Gastrocnemius medialis (tissue), 4 donors: ENCODE results near the gene CBFA2T2. TPM values are rescaled to one million over a fixed set of nuclear protein-coding genes. Genes with fewer than 3 reads are reported as not detected.

Experiments
- ATAC-seq, 2 donors: fragments of 150-250 bp; one replicate each; pipeline ENCODE4 v1.9.1; 2016
- DNase-seq, 2 donors: peaks; one replicate each; pipeline ENCODE4 v3.0.0-alpha.2; 2019
- H3K27ac ChIP-seq, 4 donors: fragments of 200-600 bp; sonication (generic); 1 replicate in 1 of 4; 2 replicates in 3 of 4; pipeline ENCODE4 v1.5.1; 2016 to 2018; ENCODE audit warnings: mild to moderate bottlenecking in 2 of 4, moderate library complexity in 1 of 4
- H3K27me3 ChIP-seq, 3 donors: fragments of 200-600 bp; sonication (generic) in 2 of 3; 1 replicate in 1 of 3; 2 replicates in 2 of 3; pipeline versions ENCODE4 v1.5.1 to v1.6.0; 2016 to 2019; ENCODE audit warnings: mild to moderate bottlenecking in 1 of 3, moderate library complexity in 1 of 3
- H3K36me3 ChIP-seq, 2 donors: fragments of 200-600 bp; sonication (generic) in 1 of 2; one replicate each; pipeline ENCODE4 v1.5.1; 2017 to 2018
- H3K4me1 ChIP-seq, 2 donors: fragments of 200-600 bp; sonication (generic) in 1 of 2; one replicate each; pipeline ENCODE4 v1.5.1; 2016 to 2017; ENCODE audit warnings: mild to moderate bottlenecking in 2 of 2
- H3K4me3 ChIP-seq, 4 donors: fragments of 200-600 bp; sonication (generic) in 3 of 4; 1 replicate in 1 of 4; 2 replicates in 3 of 4; pipeline ENCODE4 v1.5.1; 2016 to 2019; ENCODE audit warnings: mild to moderate bottlenecking in 2 of 4
- H3K9me3 ChIP-seq, 3 donors: fragments of 200-600 bp; sonication (generic) in 2 of 3; 1 replicate in 1 of 3; 2 replicates in 2 of 3; pipeline ENCODE4 v1.5.1; 2016 to 2019
- POLR2A ChIP-seq, 2 donors: fragments of 450-650 bp; IDR thresholded peaks; one replicate each; pipeline ENCODE4 v1.6.1; 2017; ENCODE audit warnings: antibody characterized with exemption in 2 of 2, mild to moderate bottlenecking in 2 of 2, moderate library complexity in 2 of 2
- in situ Hi-C, 4 donors: fragments of 200-750 bp; cut with MboI; loops; one replicate each; pipeline versions ENCODE4 v1.15.0 to v1.8.0; 2017; ENCODE audit warnings: low sequenced_read_pairs in 4 of 4
- intact Hi-C: fragments of 100-400 bp; cut with DNase I; formaldehyde crosslinking; loops from one replicate; pipeline ENCODE4 v1.15.1; 2023; ENCODE audit warnings: low total_unique reads
- total RNA-seq, 4 donors: library from RNA; depleted of rRNA; stranded (reverse); fragments of >200 nt; gene quantifications; one replicate each; pipeline versions ENCODE4 v1.1.0 to v1.2.3, GENCODE V29; 2016
- TF ChIP-seq, protein P1 (sequence below), 5 experiments: fragments of 450-650 bp in 3 of 5; fragments of 200-600 bp in 2 of 5; sonication (generic) in 2 of 5; IDR thresholded peaks in 4 of 5; conservative IDR thresholded peaks in 1 of 5; 1 replicate in 4 of 5; 2 replicates in 1 of 5; pipeline ENCODE4 v1.5.1; 2016 to 2019; ENCODE audit warnings: antibody characterized with exemption in 5 of 5, mild to moderate bottlenecking in 3 of 5, moderate library complexity in 3 of 5

The CBFA2T2 gene
- total RNA-seq, 4 donors from 2014 or later = 6.9 to 8.9 (median 7.9) TPM

DNA sequence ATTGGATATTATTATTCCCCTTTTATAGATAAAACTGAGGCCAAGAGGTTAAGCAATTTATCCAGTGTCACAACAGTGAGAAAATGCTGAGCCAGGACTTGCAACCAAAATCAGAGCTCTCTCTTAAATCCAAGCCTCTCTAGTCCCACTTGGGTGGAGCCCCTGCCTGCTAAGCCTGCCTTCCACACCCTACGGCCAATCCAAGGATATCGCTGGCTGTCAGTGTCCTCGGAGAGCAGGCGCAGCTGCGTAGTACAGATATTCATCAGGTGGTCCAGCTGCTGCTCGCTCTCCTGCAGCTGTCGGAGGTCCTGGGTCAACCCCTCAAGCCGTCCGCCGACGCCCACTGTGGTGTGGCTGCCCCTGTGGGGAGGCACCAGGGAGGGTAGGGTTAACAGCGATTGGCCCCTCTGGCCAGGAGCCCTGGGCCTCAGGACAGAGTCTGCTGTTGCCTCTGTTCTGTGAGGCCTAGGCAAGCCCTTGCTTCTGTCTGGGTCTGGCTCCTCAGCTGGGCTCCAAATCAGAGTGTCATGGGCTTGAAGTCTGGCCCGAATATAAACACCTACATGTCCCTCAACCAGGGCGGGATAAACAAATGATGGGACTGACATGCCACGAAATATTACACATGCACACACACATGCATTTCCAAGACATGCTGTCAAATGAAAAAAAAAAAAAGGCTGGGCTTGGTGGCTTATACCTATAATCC is 188.3 kb downstream of the CBFA2T2 start:
- intact Hi-C loops = no loop called here
- peak; percentile 32 to 68 for DNase-seq
- Histone ChIP-seq H3K27ac (peak overlapping the region in 2 of 4 donors; percentile 43 to 54), H3K27me3 (no peaks in the 10 kb centered on the region), H3K9me3 (no peaks in the 10 kb centered on the region), H3K36me3 (no peaks in the 10 kb centered on the region), H3K4me3 (no peak overlapping the region), H3K4me1 (peaks cover 10 to 16% of the 10 kb centered on the region in 2 donors)
- TF ChIP-seq POLR2A (IDR thresholded peaks at IDR 0.05) = no peak
- TF ChIP-seq, protein P1, sequence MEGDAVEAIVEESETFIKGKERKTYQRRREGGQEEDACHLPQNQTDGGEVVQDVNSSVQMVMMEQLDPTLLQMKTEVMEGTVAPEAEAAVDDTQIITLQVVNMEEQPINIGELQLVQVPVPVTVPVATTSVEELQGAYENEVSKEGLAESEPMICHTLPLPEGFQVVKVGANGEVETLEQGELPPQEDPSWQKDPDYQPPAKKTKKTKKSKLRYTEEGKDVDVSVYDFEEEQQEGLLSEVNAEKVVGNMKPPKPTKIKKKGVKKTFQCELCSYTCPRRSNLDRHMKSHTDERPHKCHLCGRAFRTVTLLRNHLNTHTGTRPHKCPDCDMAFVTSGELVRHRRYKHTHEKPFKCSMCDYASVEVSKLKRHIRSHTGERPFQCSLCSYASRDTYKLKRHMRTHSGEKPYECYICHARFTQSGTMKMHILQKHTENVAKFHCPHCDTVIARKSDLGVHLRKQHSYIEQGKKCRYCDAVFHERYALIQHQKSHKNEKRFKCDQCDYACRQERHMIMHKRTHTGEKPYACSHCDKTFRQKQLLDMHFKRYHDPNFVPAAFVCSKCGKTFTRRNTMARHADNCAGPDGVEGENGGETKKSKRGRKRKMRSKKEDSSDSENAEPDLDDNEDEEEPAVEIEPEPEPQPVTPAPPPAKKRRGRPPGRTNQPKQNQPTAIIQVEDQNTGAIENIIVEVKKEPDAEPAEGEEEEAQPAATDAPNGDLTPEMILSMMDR (IDR thresholded peaks at IDR 0.05 in 4 of 5, conservative IDR thresholded peaks at IDR 0.05 in 1 of 5) = no peak
- in situ Hi-C loops = no loop called here
- no peak for ATAC-seq

DNA sequence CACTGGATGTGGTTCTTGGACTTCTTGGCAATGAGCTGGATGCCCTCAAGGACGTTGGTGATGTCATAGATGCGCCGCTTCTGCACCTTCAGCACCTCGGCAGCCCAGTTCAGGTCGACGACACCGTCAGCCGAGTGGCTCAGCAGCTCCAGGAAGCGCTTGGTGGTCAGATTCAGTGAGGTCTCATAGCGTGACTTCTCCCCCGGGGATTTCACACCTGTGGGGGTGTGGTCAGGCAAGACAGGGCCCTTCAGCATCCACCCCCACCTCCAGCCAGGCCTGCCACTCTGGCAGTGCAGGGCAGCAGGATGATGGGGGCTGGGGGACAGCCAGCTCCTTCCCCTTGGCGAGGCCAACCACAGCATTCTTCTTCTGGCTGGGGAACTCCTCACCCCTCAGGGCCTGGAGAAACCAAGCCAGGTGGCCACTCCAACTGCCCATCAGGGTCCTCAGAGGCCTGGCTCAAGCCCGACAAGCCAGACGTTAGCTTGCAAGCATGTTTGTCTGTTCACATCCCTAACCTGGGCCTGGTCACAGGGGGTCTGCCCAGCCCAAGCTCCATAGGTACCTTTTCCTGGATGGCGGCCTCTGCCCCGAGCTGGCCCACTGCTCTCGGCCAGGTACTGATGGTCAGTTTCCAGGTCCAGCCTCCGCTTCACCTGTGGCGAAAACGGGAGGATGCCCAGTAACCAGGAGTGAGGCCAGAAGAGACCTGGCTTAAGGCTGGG is 190.0 kb downstream of the CBFA2T2 start:
- Histone ChIP-seq H3K4me3 (no peak overlapping the region), H3K27me3 (no peaks in the 10 kb centered on the region), H3K36me3 (no peaks in the 10 kb centered on the region), H3K27ac (no peak overlapping the region), H3K4me1 (peaks cover 4 to 5% of the 10 kb centered on the region in 2 donors), H3K9me3 (no peaks in the 10 kb centered on the region)
- in situ Hi-C loops = no loop called here
- no peak for ATAC-seq
- DNase-seq = no peak
- no peak for TF ChIP-seq POLR2A (IDR thresholded peaks at IDR 0.05)
- TF ChIP-seq, protein P1 (IDR thresholded peaks at IDR 0.05 in 4 of 5, conservative IDR thresholded peaks at IDR 0.05 in 1 of 5) = no peak
- intact Hi-C loops = no loop called here

DNA sequence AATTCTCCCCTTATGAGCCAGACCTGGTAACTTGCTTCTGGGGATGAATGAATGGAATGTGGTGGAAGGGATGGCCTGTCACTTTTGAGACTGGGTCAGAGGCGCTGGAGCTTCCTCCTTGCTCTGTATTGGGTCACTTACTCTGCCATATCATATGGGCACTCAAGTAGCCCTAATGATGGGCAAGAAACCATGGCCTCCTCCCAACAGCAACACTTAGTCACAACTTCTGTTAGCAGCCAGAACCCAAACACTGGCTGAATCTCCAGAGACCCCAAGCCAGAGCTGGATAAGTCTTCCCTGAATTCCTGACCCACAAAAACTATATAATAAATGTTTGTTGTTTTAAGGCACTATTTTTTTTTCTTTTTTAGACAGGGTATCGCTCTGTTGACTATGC is 190.8 kb downstream of the CBFA2T2 start:
- Histone ChIP-seq H3K27me3 (no peaks in the 10 kb centered on the region), H3K9me3 (no peaks in the 10 kb centered on the region), H3K27ac (no peak overlapping the region), H3K36me3 (no peaks in the 10 kb centered on the region), H3K4me1 (peaks cover 5% of the 10 kb centered on the region in 2 donors), H3K4me3 (no peak overlapping the region)
- no peak for ATAC-seq
- no peak for DNase-seq
- in situ Hi-C loops (no loop called here), intact Hi-C loops (no loop called here)
- TF ChIP-seq, protein P1 (IDR thresholded peaks at IDR 0.05 in 4 of 5, conservative IDR thresholded peaks at IDR 0.05 in 1 of 5) = no peak
- TF ChIP-seq POLR2A (IDR thresholded peaks at IDR 0.05) = no peak

DNA sequence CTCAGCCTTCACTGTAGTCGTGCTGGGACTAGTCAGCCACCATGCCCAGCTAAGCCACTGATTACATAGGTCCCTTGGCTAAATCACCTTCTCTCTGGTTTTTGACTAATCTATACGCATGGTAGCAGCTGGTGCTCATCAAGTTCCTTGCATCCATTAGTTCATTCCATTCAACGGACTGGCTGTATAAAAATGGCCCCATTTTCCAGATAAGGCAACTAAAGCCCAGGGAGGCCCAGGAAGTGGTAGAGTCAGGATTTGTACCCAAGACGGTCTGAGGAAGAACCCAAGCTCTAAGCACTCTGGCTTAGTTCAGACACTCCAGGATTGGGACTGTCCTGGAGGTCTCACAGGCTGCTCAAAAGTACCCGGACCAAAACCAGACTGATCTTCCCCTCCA is 191.4 kb downstream of the CBFA2T2 start:
- in situ Hi-C loops = no loop called here

More for the DNA sequence above, 191.4 kb downstream of the CBFA2T2 start:
- intact Hi-C loops = no loop called here
- no peaks in the 10 kb centered on the region for H3K9me3 ChIP-seq
- ATAC-seq = no peak
- H3K27ac ChIP-seq = no peak overlapping the region
- TF ChIP-seq POLR2A (IDR thresholded peaks at IDR 0.05) = no peak
- TF ChIP-seq, protein P1 (IDR thresholded peaks at IDR 0.05 in 4 of 5, conservative IDR thresholded peaks at IDR 0.05 in 1 of 5) = no peak
- no peak for DNase-seq
- no peak overlapping the region for H3K4me3 ChIP-seq
- no peaks in the 10 kb centered on the region for H3K27me3 ChIP-seq
- H3K36me3 ChIP-seq = no peaks in the 10 kb centered on the region
- peaks cover 5 to 6% of the 10 kb centered on the region in 2 donors for H3K4me1 ChIP-seq
